ENCODE results near the gene G6PC3. TPM values are rescaled to one million over a fixed set of nuclear protein-coding genes. Genes with fewer than 3 reads are reported as not detected.
"Not testable (repeated sequence)": the region's sequence is repeated elsewhere in the genome, so short reads cannot be mapped to it uniquely, and the experiment has no call there.

G6PC3 gene
- total RNA-seq, 4 donors from 2014 or later: 10.3 to 23.3 (median 17.2) TPM

- H3K9me3 ChIP-seq: no peaks in the 10 kb centered on the region
- H3K4me1 ChIP-seq: peaks cover 19 to 84% (median 54%) of the 10 kb centered on the region in 3 donors
- WGBS, 2 donors: 15 to 37% methylated on average over 3 to 5 of the region's 5 CpGs
- H3K27me3 ChIP-seq: no peaks in the 10 kb centered on the region
- peak overlapping the region; percentile 28 to 69 (median 39) for H3K27ac ChIP-seq
- H3K4me3 ChIP-seq: no peak overlapping the region
- H3K36me3 ChIP-seq: peaks cover 0 to 35% (median 4%) of the 10 kb centered on the region in 3 donors
- TF ChIP-seq POLR2A (IDR thresholded peaks at IDR 0.05) (no peak), CTCF (IDR thresholded peaks at IDR 0.05) (no peak)
- no peak for DNase-seq
- intact Hi-C loops (cut with DNase I): no loop called here
Measured at GRCh38 chr17:44119062-44119461, 48.5 kb downstream of the G6PC3 start.

DNA sequence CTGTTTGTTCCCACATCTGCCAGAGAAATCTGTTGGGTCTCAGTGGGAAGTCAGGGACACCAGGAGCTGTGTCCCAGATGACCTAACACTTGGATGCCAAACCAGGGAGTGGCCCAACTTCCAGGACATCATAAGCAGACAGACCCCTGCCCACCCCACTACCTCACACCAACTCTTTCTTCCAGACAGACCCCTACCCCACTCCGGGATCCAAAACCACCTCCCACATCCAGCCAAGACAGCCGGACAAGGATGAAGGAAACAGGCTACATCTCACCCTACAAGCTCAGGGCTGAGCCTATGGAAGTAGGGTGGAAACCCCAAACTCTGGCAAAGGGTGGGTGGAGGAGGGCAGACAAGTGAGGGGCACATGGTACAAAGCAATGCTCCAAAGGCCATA is 49.3 kb downstream of the G6PC3 start:
- no peaks in the 10 kb centered on the region for H3K27me3 ChIP-seq
- H3K27ac ChIP-seq: peak overlapping the region; percentile 28 to 69 (median 39)
- intact Hi-C loops (cut with DNase I): no loop called here
- no peaks in the 10 kb centered on the region for H3K9me3 ChIP-seq
- peaks cover 0 to 28% (median 0%) of the 10 kb centered on the region in 3 donors for H3K36me3 ChIP-seq
- TF ChIP-seq CTCF (IDR thresholded peaks at IDR 0.05) (no peak), POLR2A (IDR thresholded peaks at IDR 0.05) (no peak)
- H3K4me1 ChIP-seq: peaks cover 21 to 84% (median 55%) of the 10 kb centered on the region in 3 donors
- H3K4me3 ChIP-seq: no peak overlapping the region
- 100% methylated on average over 1 to 2 of the region's 2 CpGs for WGBS, 2 donors
- no peak for DNase-seq

DNA sequence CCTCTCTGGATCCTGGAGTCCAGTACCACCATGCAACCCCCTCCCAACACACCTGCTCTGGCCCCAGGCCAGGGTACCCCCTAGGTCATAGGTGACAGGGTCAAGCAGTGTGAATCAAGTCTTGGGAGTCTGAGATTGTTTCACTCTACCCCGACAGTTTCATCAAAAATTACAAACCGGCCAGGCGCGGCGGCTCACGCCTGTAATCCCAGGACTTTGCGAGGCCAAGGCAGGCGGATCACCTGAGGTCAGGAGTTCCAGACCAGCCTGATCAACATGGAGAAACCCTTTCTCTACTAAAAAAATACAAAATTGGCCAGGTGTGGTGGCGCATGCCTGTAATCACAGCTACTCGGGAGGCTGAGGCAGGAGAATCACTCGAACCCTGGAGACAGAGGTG is 49.7 kb downstream of the G6PC3 start:
- DNase-seq; H3K9me3 ChIP-seq; H3K4me3 ChIP-seq; H3K27me3 ChIP-seq; intact Hi-C loops (cut with DNase I): not testable (repeated sequence)
- H3K27ac ChIP-seq: peak overlapping the region in 1 of 4 donors; percentile 37
- WGBS, 2 donors: 93 to 94% methylated on average over 4 to 5 of the region's 11 CpGs
- H3K4me1 ChIP-seq: peaks cover 21 to 79% (median 55%) of the 10 kb centered on the region in 3 donors
- H3K36me3 ChIP-seq: peaks cover 0 to 23% (median 0%) of the 10 kb centered on the region in 3 donors

- Histone ChIP-seq H3K4me3 (peak overlapping the region in 2 of 4 donors; percentile 99), H3K36me3 (peaks cover 0 to 15% (median 0%) of the 10 kb centered on the region in 3 donors), H3K9me3 (no peaks in the 10 kb centered on the region), H3K27me3 (no peaks in the 10 kb centered on the region), H3K27ac (peak overlapping the region in 3 of 4 donors; percentile 39 to 99 (median 97)), H3K4me1 (peaks cover 21 to 72% (median 55%) of the 10 kb centered on the region in 3 donors)
- 48 to 52% methylated on average over 7 to 9 of the region's 9 CpGs for WGBS, 2 donors
- intact Hi-C loops (cut with DNase I): no loop called here
- TF ChIP-seq CTCF (IDR thresholded peaks at IDR 0.05): no peak
- no peak for TF ChIP-seq POLR2A (IDR thresholded peaks at IDR 0.05)
- no peak for DNase-seq
Measured at GRCh38 chr17:44120851-44121605, 50.5 kb downstream of the G6PC3 start.

DNA sequence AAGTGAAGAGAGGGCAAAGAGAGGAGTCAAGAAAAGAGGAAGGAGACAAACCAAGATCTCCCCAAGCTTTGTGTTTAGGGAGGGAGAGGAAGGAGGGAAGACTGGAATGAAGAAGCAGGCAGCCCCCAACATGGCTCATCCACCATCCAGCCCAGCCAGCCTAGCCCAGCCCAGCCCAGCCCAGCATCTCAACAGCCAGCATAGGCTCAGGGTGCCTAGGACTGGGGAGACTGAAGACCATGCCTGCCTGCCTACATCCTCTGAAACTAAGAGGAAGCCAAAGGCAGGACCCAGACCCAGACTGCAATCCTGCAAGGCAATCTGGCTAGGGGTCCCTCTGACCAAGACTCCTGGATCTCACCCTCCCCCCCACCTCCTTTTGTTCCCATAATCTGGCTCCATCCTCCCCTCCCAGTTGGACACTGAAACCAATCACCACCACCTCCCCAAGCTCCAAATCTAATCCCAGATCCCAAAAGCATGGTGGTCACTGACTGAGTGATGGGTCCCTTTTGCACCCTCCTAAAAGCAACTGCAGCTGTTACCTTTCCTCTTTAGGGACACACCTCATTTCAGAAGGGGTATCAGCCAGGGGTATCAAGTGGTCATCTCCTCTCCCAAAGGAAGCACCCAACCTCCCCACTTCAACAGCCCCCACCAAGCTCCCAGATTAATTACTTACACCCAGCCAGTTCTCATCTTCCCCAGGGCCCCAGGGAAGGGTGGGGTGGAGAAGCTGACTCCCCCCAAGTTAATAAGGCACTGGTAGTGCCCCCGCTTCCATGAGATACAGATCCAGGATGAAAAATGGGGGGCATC is 51.7 kb downstream of the G6PC3 start:
- intact Hi-C loops (cut with DNase I): no loop called here
- H3K4me1 ChIP-seq: peaks cover 21 to 68% (median 55%) of the 10 kb centered on the region in 3 donors
- TF ChIP-seq POLR2A (IDR thresholded peaks at IDR 0.05) (no peak), CTCF (IDR thresholded peaks at IDR 0.05) (no peak)

More for the DNA sequence above, 51.7 kb downstream of the G6PC3 start:
- peak overlapping the region; percentile 71 to 99 (median 88) for H3K4me3 ChIP-seq
- no peaks in the 10 kb centered on the region for H3K27me3 ChIP-seq
- H3K27ac ChIP-seq: peak overlapping the region in 3 of 4 donors; percentile 97 to 99 (median 98)
- 0% methylated on average over 1 of the region's 1 CpG for WGBS, 2 donors
- peaks cover 0 to 4% (median 0%) of the 10 kb centered on the region in 3 donors for H3K36me3 ChIP-seq
- no peak for DNase-seq
- no peaks in the 10 kb centered on the region for H3K9me3 ChIP-seq

Measured in esophagus squamous epithelium (tissue), 5 donors.